Dedifferentiated amniotic fluid mesenchymal stem cell (primary cell): ENCODE data around the gene NTSR2.

Source experiments
- DNase-seq: peaks from one replicate; pipeline ENCODE4 v3.0.0-alpha.2; 2016; ENCODE audit errors: extremely low spot score

NTSR2 gene

GRCh38 chr2:11699686-11700670 lies 30.0 kb upstream of the NTSR2 start:
- no peak for DNase-seq

GRCh38 chr2:11698009-11698922 lies 28.3 kb upstream of the NTSR2 start:
- no peak for DNase-seq

GRCh38 chr2:11697103-11697871 lies 27.3 kb upstream of the NTSR2 start:
- no peak for DNase-seq

GRCh38 chr2:11696736-11697102 lies 26.7 kb upstream of the NTSR2 start:
- DNase-seq: no peak

GRCh38 chr2:11695576-11695975 lies 25.6 kb upstream of the NTSR2 start:
- DNase-seq: no peak

- DNase-seq: peak; percentile 42
Measured at GRCh38 chr2:11692966-11693521, 23.0 kb upstream of the NTSR2 start.

GRCh38 chr2:11691076-11691660 lies 21.2 kb upstream of the NTSR2 start:
- no peak for DNase-seq

- peak; percentile 69 for DNase-seq
Measured at GRCh38 chr2:11688222-11689069, 18.5 kb upstream of the NTSR2 start.

GRCh38 chr2:11687736-11688135 lies 17.7 kb upstream of the NTSR2 start:
- no peak for DNase-seq

- DNase-seq: no peak
Measured at GRCh38 chr2:11685906-11686470, 16.0 kb upstream of the NTSR2 start.

- DNase-seq: no peak
Measured at GRCh38 chr2:11684894-11685460, 15.0 kb upstream of the NTSR2 start.

- no peak for DNase-seq
Measured at GRCh38 chr2:11683966-11684365, 14.0 kb upstream of the NTSR2 start.

GRCh38 chr2:11683476-11683875 lies 13.5 kb upstream of the NTSR2 start:
- no peak for DNase-seq

GRCh38 chr2:11682590-11682915 lies 12.6 kb upstream of the NTSR2 start:
- DNase-seq: no peak

- DNase-seq: no peak
Measured at GRCh38 chr2:11681722-11682589, 12.0 kb upstream of the NTSR2 start.

GRCh38 chr2:11680901-11681721 lies 11.1 kb upstream of the NTSR2 start:
- DNase-seq: no peak

- no peak for DNase-seq
Measured at GRCh38 chr2:11680182-11680900, 10.3 kb upstream of the NTSR2 start.
